ENCODE measurements around the gene LIN28A.

GRCh38 chr1:26376050-26376449 is 34.6 kb upstream of the LIN28A start:
- TF ChIP-seq EZH2 (optimal IDR thresholded peaks at IDR 0.05; ENCODE audit: low read depth, low read length) (no peak), CTCF (IDR thresholded peaks at IDR 0.05; ENCODE audit: low read length) (no peak)

Measured in MM.1S (cell line).